CD4-positive, alpha-beta memory T cell (primary cell): ENCODE data around the gene MYH10. TPM values are rescaled to one million over a fixed set of nuclear protein-coding genes. Genes with fewer than 3 reads are reported as not detected.

Experiments used
- CTCF ChIA-PET: fragments of 350-600 bp; sonication (Branson Sonifier 250); formaldehyde crosslinking; loops from one replicate; lab custom pipeline; 2021; ENCODE audit warnings: inconsistent platforms; ENCODE audit not compliant: partially characterized antibody; lab: Charles Lee
- POLR2A ChIA-PET: fragments of 350-600 bp; sonication (Branson Sonifier 250); formaldehyde crosslinking; loops from one replicate; lab custom pipeline; 2021; ENCODE audit not compliant: partially characterized antibody; lab: Charles Lee
- DNase-seq, 5 donors: peaks; one replicate each; pipeline versions ENCODE4 v3.0.0 to v3.0.0-alpha.2; 2020 to 2022; ENCODE audit warnings: mixed read lengths in 1 of 5
- H3K27ac ChIP-seq: one replicate; pipeline ENCODE4 v1.7.0; 2013; ENCODE audit warnings: low read depth, low read length
- H3K27me3 ChIP-seq: 2 replicates; pipeline ENCODE4 v1.7.0; 2013; ENCODE audit warnings: mild to moderate bottlenecking, low read length, moderate library complexity; ENCODE audit not compliant: insufficient read depth
- H3K36me3 ChIP-seq: 2 replicates; pipeline ENCODE4 v1.7.0; 2013; ENCODE audit warnings: mild to moderate bottlenecking, low read length, moderate library complexity; ENCODE audit not compliant: insufficient read depth
- H3K4me1 ChIP-seq: 2 replicates; pipeline ENCODE4 v1.7.0; 2013; ENCODE audit warnings: mild to moderate bottlenecking, low read length, moderate library complexity; ENCODE audit not compliant: insufficient read depth
- H3K4me3 ChIP-seq, 2 donors: one replicate each; pipeline ENCODE4 v1.7.0; 2013; ENCODE audit warnings: low read length in 2 of 2, mild to moderate bottlenecking in 1 of 2
- H3K9me3 ChIP-seq, 2 donors: one replicate each; pipeline ENCODE4 v1.7.0; 2013; ENCODE audit warnings: low read length in 2 of 2, control low read depth in 1 of 2; ENCODE audit not compliant: control insufficient read depth in 1 of 2
- H3K27ac Mint-ChIP-seq, 7 donors: one replicate each; pipeline ENCODE4 v1.8.0; 2020 to 2021; ENCODE audit warnings: mixed read lengths in 7 of 7, mild to moderate bottlenecking in 6 of 7, inconsistent platforms in 3 of 7, moderate library complexity in 3 of 7
- H3K27me3 Mint-ChIP-seq, 2 donors: one replicate each; pipeline ENCODE4 v1.8.0; 2020 to 2021; ENCODE audit warnings: mixed read lengths in 2 of 2
- H3K36me3 Mint-ChIP-seq, 2 donors: one replicate each; pipeline ENCODE4 v1.8.0; 2020 to 2021; ENCODE audit warnings: mixed read lengths in 2 of 2, inconsistent platforms in 1 of 2, mild to moderate bottlenecking in 1 of 2
- H3K4me1 Mint-ChIP-seq, 4 donors: one replicate each; pipeline ENCODE4 v1.8.0; 2020 to 2021; ENCODE audit warnings: mixed read lengths in 4 of 4, mild to moderate bottlenecking in 1 of 4
- H3K4me3 Mint-ChIP-seq, 8 donors: one replicate each; pipeline ENCODE4 v1.8.0; 2020 to 2021; ENCODE audit warnings: mixed read lengths in 8 of 8, mild to moderate bottlenecking in 7 of 8, moderate library complexity in 6 of 8, inconsistent platforms in 3 of 8
- H3K9me3 Mint-ChIP-seq, 8 donors: one replicate each; pipeline ENCODE4 v1.8.0; 2020 to 2021; ENCODE audit warnings: mixed read lengths in 8 of 8, mild to moderate bottlenecking in 5 of 8, inconsistent platforms in 3 of 8, moderate library complexity in 1 of 8
- intact Hi-C: fragments of 100-400 bp; cut with micrococcal nuclease; formaldehyde crosslinking; loops from one replicate; pipeline ENCODE4 v1.15.1; 2023
- polyA plus RNA-seq, 2 donors: library from polyadenylated mRNA; unstranded; fragments of 300-500 nt; fragmentation: Illumina TruSeq; gene quantifications; one replicate each; pipeline ENCODE4 v1.2.3, GENCODE V29; 2021
- total RNA-seq, 2 experiments: library from RNA; stranded (reverse); gene quantifications; one replicate each; pipeline ENCODE4 v1.2.3, GENCODE V29; 2021

MYH10 gene
- total and polyA plus RNA-seq, 4 experiments from 2014 or later = 1.9 to 2.8 (median 2.1) TPM

DNA sequence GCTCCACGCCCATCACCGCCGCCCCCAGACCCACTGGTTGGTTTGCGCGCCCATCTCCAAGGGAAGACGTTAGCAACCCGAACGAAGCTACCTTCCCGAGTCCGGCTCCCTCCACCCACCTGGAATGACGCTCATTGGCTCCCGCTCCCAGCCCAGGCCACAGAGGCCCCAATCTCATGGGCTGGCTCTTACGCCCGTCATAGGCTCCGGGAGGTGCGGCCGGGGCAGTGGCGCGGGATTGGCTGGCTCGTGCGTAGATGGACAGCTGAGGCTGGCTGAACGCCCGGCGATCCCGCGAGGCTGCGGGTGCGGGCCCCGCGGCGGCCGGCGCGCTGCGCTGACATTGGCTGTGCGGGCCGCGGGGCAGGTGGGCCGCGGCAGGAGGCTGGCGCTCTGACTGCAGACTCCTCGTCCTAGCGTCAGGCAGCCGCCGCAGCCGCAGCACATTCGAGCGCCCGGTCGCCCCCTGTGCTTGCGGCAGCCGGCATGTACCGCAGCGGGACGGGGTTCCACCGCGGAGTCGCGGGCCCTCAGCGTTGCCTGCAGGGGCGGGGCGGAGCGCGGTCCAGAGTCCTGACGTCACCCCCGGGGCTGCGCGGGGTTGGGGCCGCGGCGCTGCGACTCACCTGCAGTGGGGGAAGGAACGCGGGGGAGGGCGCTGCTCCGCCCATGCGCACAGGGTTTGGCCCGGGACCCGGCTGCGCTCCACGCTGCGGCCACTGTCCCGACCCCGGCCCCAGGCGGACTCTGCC is 453 bp upstream of the MYH10 start:
- no peaks in the 10 kb centered on the region for H3K9me3 ChIP-seq
- H3K36me3 ChIP-seq = no peaks in the 10 kb centered on the region
- Mint-ChIP-seq H3K27me3 (peaks cover 28 to 38% of the 10 kb centered on the region in 2 donors), H3K4me3 (peak overlapping the region; percentile 95 to 100 (median 98)), H3K4me1 (peaks cover 4 to 20% (median 10%) of the 10 kb centered on the region in 4 donors), H3K9me3 (no peaks in the 10 kb centered on the region), H3K36me3 (peaks cover 0 to 4% of the 10 kb centered on the region in 2 donors), H3K27ac (peak overlapping the region; percentile 76 to 97 (median 86))
- H3K4me1 ChIP-seq = peaks cover 13% of the 10 kb centered on the region
- ChIA-PET POLR2A (interaction anchor here (1.1 to 1.5 kb wide), 2 partner anchors 195 to 247 kb away, joined by 3 to 6 read pairs; partner anchors contain the start of gene NDEL1), CTCF (no interaction called here)
- peaks cover 17% of the 10 kb centered on the region for H3K27me3 ChIP-seq
- DNase-seq = peak; percentile 80 to 87 (median 82)
- H3K4me3 ChIP-seq = peak overlapping the region; percentile 42 to 72
- H3K27ac ChIP-seq = peak overlapping the region; percentile 37
- intact Hi-C loops = loop anchor here (10.0 kb wide), 1 partner anchor 196 kb away; the partner anchor contains the start of gene NDEL1

DNA sequence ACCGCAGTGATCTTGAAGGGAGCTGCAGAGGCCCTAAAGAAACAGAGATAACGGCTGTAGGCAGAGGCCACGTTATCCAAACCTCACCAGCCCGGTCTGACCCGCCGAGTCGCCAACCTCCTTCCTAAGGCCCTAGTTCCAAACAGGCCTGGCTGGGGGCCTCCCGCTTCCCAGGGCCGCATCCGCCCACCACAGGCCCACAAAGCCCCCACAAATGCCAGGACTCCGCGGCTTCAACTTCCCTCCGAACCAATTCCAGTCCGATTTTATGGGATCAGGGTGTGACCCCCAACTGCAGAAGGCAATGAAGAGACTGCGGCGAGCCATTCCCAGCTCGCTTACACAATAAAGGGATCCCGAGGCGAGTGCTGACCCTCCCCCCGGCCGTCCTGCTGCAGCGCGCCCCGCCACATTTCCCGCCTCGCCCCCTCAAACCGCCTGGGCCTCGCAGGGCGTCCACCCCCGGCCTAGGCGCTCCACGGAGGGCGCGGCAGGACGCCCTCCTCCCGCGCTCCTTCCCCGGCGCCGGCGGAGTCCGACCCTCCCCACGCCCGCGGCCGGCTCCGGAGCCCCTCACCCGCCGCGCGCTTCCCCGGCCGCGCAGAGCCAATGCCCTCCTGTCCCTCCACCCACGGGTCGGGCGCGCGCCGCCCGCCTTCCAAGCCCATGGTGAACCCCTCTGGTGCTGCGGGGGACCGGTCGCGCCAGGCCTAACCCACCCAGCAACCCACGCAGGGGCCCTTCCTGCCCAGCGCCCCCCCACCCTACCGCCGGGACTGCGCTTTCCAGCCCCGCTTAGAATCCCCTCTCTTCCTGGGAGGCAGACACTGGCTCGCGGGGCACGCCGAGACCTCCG is 926 bp downstream of the MYH10 start:
- Histone ChIP-seq H3K4me1 (peaks cover 13% of the 10 kb centered on the region), H3K27me3 (peaks cover 17% of the 10 kb centered on the region), H3K4me3 (peak overlapping the region in 1 of 2 donors; percentile 72), H3K9me3 (no peaks in the 10 kb centered on the region), H3K36me3 (no peaks in the 10 kb centered on the region), H3K27ac (no peak overlapping the region)
- Mint-ChIP-seq H3K4me1 (peaks cover 4 to 20% (median 10%) of the 10 kb centered on the region in 4 donors), H3K27ac (peak overlapping the region in 1 of 7 donors; percentile 80), H3K27me3 (peaks cover 29 to 37% of the 10 kb centered on the region in 2 donors), H3K4me3 (peak overlapping the region; percentile 95 to 100 (median 98)), H3K36me3 (peaks cover 0 to 4% of the 10 kb centered on the region in 2 donors), H3K9me3 (no peaks in the 10 kb centered on the region)
- CTCF ChIA-PET = no interaction called here
- POLR2A ChIA-PET = no interaction called here
- intact Hi-C loops = loop anchor here (10.0 kb wide), 1 partner anchor 195 kb away; the partner anchor contains the start of gene NDEL1
- DNase-seq = no peak

DNA sequence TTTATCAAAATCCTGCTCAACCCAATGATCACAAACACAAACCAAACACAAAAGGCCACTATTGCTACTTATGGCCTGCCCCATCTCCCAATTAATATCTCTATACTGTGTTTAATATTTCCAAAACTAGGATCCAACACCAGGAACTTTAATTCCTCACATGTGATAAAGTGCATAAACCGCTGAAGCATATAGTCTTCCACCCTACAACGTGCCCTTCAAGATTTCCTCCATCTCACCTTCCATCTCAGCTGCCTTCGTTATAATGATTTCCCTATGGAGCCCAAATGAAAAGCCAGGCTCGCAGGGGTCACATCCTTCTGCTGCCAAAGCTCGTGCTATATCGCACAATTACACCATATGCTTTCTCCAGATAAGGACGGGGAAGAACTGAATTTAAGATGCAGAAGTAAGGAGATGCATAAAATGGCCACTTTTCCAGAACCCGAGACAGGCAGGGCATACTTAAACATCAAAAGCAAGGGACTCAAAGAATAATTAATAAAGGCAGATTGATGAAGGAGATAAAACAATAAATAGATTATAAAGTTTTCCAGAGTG is 1.8 kb downstream of the MYH10 start:
- no peak for DNase-seq
- Mint-ChIP-seq H3K27me3 (peaks cover 30 to 46% of the 10 kb centered on the region in 2 donors), H3K9me3 (no peaks in the 10 kb centered on the region), H3K4me1 (peaks cover 4 to 20% (median 10%) of the 10 kb centered on the region in 4 donors), H3K36me3 (peaks cover 0 to 4% of the 10 kb centered on the region in 2 donors), H3K27ac (peak overlapping the region in 1 of 7 donors; percentile 27), H3K4me3 (peak overlapping the region in 7 of 8 donors; percentile 3 to 58 (median 39))
- Histone ChIP-seq H3K4me1 (peaks cover 13% of the 10 kb centered on the region), H3K4me3 (no peak overlapping the region), H3K27me3 (peaks cover 17% of the 10 kb centered on the region), H3K36me3 (no peaks in the 10 kb centered on the region), H3K27ac (no peak overlapping the region), H3K9me3 (no peaks in the 10 kb centered on the region)
- ChIA-PET POLR2A (no interaction called here), CTCF (no interaction called here)
- intact Hi-C loops = no loop called here

DNA sequence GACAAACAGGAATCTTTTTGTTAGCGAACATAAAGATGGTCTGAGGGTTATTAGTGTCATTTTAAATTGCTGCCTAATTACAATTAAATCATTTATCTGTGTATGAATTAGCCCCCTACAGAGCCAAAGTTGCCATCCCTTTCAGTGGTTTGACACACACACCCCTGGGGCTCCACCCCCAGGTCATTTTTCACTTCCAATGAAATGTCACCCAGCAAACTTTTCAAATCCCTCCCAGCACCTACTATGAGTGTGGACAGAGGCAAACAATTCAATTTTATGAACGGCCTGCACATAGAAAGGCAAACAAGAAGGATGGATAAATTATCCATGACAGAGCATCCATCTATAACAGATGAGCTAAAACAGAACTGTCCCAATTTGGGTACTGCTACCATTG is 2.4 kb downstream of the MYH10 start:
- Mint-ChIP-seq H3K9me3 (no peaks in the 10 kb centered on the region), H3K27me3 (peaks cover 27 to 42% of the 10 kb centered on the region in 2 donors), H3K4me3 (peak overlapping the region in 2 of 8 donors; percentile 39 to 58), H3K36me3 (peaks cover 0 to 4% of the 10 kb centered on the region in 2 donors), H3K27ac (no peak overlapping the region), H3K4me1 (peaks cover 4 to 20% (median 10%) of the 10 kb centered on the region in 4 donors)
- H3K27ac ChIP-seq = no peak overlapping the region
- H3K4me1 ChIP-seq = peaks cover 13% of the 10 kb centered on the region
- ChIA-PET POLR2A (no interaction called here), CTCF (no interaction called here)
- intact Hi-C loops = no loop called here
- H3K9me3 ChIP-seq = no peaks in the 10 kb centered on the region
- no peaks in the 10 kb centered on the region for H3K36me3 ChIP-seq
- H3K4me3 ChIP-seq = no peak overlapping the region
- H3K27me3 ChIP-seq = peaks cover 17% of the 10 kb centered on the region
- no peak for DNase-seq

DNA sequence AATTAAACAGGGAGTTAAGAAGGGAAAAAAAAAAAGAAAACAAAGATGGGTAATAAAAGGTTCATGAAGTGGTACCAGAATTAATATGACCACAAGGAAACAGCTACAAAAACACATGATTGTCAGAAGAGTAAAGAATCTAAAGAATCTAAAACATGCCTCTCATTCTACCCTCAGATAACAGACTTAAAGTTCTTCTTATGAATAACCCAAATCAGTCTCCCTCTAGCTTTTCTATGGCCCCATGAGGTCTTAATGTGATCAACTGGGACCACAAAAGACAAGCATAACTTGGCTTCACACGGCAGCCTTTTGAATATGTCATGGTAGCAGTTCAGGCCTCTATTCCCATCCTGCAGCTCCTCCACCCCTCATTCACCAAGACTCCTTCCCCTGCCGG is 6.9 kb downstream of the MYH10 start:
- H3K4me3 Mint-ChIP-seq = no peak overlapping the region
- Histone ChIP-seq H3K4me3 (no peak overlapping the region), H3K9me3 (no peaks in the 10 kb centered on the region), H3K27ac (no peak overlapping the region), H3K36me3 (no peaks in the 10 kb centered on the region), H3K27me3 (peaks cover 11% of the 10 kb centered on the region), H3K4me1 (no peaks in the 10 kb centered on the region)
- peaks cover 16 to 52% of the 10 kb centered on the region in 2 donors for H3K27me3 Mint-ChIP-seq
- no peaks in the 10 kb centered on the region for H3K4me1 Mint-ChIP-seq
- ChIA-PET CTCF (no interaction called here), POLR2A (no interaction called here)
- H3K27ac Mint-ChIP-seq = no peak overlapping the region
- no peaks in the 10 kb centered on the region for H3K9me3 Mint-ChIP-seq
- H3K36me3 Mint-ChIP-seq = peaks cover 0 to 5% of the 10 kb centered on the region in 2 donors
- DNase-seq = no peak
- intact Hi-C loops = no loop called here

DNA sequence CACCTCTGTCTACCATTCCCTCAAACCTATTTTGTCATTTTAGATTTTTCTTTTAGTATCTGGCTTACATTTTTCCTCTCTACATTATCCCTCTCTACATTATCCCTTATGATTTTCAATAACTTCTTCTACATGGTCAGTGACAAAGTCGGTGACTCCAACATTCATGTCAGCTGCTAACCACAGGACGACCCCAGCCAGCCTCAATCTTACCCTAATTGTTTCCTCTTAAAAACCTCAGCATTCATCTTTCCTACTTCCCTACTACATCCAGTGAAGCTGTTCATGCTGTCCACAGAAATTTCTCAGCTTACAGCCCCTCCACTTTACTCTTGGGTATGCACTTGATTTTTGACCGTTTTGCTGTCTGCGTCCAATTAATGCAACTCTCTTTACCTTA is 8.3 kb downstream of the MYH10 start:
- Histone ChIP-seq H3K27ac (no peak overlapping the region), H3K4me3 (no peak overlapping the region), H3K27me3 (no peaks in the 10 kb centered on the region), H3K9me3 (no peaks in the 10 kb centered on the region), H3K36me3 (no peaks in the 10 kb centered on the region), H3K4me1 (no peaks in the 10 kb centered on the region)
- CTCF ChIA-PET = no interaction called here
- Mint-ChIP-seq H3K4me3 (peak overlapping the region in 1 of 8 donors; percentile 6), H3K9me3 (no peaks in the 10 kb centered on the region), H3K27ac (peak overlapping the region in 1 of 7 donors; percentile 1), H3K27me3 (peaks cover 3 to 45% of the 10 kb centered on the region in 2 donors), H3K4me1 (no peaks in the 10 kb centered on the region), H3K36me3 (peaks cover 0 to 5% of the 10 kb centered on the region in 2 donors)
- DNase-seq = no peak
- POLR2A ChIA-PET = no interaction called here
- intact Hi-C loops = no loop called here
